ENCODE data around the gene CYP11A1.

The CYP11A1 gene

DNA sequence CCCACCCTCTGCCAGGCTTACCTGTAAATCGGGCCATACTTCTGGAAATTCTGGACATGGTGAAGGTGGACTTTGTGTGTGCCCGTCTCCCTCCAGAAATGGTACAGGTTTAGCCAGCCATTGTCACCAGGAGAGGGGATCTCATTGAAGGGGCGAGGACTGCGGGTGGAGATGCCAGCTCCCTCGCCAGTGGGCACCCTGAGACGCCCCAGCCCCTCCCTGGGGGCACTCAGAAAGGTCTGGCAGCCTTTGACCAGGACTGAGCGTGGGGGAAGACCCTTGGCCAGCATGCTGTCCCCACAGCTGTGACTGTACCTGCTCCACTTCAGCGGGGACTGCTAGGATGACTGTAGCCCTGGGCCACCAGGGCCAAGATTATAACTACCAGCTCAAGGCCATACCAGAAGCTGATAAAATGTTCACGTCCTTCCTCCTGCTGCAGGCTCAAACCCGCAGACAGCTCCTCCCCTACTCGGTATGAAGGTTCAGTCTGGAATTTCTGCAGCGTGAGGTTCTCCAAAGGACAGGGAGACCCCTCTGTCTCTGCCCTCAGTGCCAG, at the start of gene CYP11A1:
CYP11A1 (minus strand) TSS at position 351 of the 559 bp plus-strand sequence; CDS start at position 290, 61 bp downstream.
- DNase-seq = no peak

DNA sequence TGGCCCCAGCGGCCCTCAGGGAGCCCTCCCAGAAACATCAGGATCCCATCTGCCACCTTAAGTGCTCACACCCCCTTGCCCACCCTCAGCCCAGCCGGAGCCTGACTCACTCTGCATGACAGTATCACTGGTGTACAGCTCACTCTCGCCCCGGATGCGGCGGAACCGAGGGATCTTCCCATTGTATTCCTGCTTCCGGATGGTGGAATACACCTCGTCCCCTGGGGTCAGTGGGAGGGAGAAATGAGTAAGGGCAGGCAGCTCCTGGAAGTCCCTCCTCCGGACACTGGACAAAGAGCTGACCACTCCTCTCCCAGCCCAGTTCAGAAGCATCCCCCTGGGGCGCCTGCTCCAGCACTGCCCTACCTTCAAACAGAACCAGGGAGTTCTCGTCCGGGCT, 49.8 kb upstream of the CYP11A1 start:
- DNase-seq = no peak

DNA sequence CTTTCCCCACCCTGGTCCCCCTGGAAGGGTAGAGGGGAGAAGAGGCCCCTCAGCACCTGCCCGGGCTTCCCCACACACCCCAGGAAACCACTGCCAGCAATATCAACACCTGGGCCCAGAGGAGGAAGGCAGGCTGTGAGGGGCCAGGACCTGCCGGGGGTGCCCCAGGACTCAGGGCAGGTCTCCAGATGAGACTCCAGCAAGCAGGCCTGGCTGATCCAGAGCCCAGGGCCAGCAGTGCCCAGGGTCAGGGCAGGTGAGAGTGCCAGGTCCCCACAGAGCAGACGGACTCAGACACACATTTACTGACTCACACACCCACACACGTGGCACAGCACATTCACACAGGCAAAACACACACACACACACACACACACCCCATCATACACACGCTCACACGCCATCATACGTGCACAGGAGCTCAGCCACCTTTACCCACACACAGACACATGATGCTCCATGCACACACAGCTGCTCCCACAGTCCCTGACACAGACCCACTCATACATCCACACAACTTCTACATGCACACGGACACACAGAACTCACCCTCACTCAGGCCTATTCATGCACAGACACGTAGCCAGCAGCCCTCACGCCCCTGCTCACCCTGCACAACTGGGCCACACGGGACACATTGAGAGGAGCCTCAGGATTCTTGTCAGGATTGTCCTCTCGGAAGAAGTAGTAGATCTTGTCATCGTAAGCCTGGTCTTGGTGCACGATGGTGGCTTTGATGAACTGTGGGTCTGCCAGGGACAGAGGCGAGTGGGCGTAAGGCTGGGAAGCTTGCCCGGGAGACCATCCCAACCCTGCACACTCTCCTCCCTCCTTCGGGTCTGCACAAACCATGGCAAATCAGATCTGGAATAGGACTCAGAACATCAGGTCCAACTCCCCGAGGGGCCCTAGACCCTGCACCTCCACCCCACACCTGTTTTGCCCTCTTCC, 48.8 kb upstream of the CYP11A1 start:
- DNase-seq = no peak

DNA sequence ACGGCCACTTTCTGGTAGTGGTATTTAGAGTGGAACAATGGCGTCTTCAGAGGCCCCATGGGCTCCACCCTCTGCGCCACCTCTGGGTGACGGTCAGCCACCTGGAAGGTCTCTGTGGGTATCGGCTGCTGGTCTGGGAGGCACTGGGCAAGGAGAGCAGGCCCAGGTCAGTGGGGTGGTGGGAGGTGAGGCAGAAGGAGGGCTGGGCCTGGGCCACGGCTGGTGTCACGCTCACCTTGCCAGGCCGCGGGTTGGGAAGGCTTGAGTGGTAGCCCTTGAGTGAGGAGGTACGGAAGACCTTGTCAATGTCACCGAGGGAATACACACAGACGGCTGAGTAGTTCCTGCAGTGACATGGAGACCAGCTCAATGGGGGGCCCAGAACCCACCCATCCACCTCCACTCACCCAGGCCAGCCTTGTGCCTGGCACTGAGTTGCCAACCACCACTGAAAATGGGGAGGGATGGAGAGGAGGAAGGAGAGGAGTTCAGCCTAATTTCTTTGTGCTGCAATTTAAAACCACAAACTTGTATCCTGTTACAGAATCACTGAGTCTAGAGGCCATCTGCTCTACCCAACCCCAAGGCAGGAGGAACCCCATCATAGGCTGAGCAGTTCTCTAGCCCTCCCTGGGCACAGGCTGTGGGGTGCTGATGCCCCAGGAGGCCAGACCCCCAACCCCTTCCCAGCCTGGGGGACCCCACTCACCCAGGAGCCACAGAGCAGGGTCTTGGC, 47.3 kb upstream of the CYP11A1 start:
- DNase-seq = no peak

DNA sequence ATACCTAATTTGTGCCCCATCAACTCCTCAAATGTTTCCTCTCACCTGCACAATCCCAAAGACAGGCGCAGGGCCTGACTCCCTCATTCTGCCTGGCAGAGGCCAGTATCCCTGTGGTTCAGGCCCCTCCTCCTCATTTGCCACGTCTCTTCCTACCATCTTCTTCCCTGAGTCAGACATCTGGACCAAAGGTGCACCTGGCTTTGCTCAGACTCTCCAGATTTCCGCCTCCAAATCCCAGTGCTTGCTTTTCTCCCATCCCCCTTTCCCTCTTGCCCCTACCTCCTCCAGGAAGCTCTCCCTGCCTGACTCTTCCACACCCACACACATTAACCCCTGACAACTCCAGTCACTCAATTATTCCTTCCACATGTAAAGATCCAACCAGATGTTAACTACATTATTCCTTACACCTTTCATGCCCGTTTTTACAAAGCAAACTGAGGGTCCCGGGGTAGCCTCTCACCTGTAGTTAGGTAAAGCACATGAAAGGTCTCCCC, 46.7 kb upstream of the CYP11A1 start:
- no peak for DNase-seq

DNA sequence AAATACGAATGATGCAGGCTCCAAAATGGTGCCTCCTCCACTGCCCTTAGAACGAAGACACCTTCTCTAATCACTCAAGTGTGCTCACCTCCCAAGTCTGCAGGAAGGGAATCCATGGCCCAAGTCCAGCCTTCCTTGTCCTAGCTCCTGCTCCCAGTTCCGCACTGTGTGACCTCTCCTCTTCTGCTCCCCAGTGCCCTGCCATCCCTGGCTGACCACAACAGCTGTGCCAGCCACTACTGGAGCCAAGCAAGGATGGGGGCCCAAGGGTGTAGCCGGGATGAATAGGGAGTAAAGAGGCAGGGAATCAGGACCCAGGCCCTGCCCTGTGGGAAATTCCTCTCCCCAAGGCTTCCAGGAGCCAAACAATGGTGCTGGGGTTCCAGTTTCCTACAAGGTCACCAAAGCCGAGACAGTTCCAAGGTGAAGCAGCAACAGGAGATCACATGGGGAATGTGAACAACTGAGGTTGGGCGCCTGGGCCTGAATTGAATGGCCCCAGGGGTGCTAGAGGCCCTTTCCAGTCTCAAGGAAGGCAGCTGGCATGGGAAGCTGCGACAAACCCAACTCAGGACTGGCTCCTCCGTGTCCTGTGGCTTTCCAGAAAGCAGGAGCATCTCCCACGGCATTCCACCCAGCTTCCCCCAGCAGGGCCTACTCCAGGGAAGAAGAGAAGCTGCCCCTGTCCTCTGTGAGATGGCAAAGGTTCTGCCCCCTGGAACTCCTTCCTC, 46.1 kb upstream of the CYP11A1 start:
- DNase-seq = no peak

DNA sequence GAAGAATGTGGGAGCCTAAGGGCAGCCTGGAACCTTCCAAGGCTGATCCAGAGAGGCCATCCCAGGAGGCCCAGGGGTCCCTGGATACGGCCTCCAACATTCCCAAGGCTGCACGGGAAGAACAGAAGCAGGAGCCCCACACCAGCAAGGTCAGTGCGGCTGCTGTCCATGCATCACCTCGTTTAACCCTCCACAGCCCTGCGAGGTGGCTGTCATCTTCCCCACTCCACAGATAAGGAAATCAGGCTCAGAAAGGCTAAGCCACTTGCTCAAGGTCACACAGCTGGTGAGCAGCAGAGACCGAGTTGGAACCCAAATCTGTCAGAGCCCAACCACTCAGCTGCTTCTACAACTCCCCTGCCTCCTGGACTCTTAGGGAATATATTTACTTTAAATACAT, 44.7 kb upstream of the CYP11A1 start:
- no peak for DNase-seq

DNA sequence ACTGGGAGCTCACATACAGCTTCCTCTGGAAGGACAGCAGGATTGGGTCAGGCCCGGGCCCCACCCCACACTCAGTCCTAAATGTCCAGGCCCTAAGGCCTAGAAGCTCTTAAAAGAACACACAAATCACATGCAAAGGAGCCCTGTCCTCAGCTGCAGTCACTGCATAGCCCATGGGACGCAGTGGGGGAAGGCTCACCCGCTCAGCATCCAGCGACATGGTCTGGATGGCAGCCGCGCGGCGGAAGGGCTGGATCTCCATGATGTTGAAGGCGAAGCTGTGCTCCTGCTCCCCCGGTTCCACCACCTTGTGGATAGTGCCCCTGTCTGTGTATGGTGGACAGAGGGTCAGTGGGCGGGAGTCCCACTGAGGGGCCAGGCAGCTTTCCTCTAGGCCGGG, 44.2 kb upstream of the CYP11A1 start:
- no peak for DNase-seq

DNA sequence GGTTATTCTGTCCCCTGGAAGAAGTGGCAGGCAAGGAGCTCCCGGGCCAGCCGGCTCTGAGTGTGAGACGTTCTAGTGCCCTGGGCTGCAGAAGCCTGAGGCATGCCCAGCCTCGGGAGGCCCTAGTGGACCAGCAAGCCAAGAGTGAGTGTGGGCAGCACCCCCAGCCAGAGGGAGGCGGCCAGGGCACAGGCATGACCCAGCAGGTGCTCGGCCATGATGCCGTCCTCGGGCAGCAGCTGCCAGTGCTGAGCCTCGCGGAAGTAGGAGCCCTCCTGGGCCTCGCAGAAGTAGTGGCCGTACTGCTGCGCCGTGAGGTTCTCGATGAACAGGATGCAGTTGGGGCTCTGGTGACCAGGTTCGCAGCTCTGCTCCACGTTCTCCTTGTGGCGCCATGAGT, 43.1 kb upstream of the CYP11A1 start:
- no peak for DNase-seq

DNA sequence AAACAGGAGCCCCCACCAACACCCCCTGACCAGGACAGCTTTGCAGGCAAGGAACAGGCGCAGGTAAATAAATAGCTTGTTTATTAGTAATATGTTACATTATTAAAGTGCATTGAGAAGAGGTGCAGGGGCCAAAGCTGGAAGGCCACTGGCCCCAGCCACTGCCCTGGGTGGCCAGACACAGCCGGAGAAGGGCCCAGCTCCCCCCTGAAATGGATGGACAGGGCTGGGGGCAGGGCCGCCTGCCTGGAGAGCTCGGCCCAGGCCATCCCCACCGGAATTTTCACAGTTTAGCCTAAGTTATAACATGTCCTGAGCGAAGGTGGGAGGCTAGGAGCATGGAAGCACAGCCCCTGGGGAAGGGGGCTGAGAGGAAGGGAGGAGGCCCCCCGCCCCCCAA, 41.8 kb upstream of the CYP11A1 start:
- no peak for DNase-seq

DNA sequence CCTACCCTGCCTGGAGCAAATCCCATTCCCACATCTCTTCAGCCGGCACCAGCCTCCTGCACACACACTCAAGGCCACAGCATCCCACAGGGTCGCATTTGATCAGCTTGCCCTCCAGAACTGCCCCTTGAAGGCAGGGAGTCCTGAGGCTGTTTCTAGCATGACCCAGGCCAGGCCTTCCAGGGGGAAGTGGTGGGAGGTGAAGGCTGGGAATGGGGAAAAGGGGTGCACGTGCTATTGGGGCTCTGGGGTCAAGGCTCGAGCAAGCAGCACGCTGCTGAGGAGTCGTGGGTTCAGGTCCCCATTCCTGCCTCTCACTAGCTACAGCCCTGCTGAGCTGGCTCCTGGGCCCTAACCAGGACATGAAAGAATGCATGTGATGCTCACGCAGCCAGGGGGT, 41.4 kb upstream of the CYP11A1 start:
- no peak for DNase-seq

DNA sequence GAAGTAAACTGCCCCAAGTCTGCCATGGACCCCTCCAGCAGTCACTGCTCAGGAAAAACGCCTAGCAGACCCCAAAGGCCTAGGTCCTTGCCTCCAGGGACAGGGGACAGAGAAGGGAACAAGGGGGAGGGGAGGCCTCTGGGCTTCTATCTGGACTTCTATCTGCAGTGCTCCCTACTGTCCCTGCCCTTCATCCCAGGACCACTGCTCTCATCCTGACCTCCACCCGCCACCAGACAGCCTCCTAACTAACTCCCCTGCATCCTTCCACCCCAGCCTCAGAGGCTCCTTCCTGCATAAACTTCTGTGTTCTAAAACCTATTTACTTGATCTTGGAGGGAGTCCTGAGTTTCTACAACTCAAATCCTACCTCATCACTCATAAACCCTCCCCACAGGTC, 40.9 kb upstream of the CYP11A1 start:
- DNase-seq = no peak

DNA sequence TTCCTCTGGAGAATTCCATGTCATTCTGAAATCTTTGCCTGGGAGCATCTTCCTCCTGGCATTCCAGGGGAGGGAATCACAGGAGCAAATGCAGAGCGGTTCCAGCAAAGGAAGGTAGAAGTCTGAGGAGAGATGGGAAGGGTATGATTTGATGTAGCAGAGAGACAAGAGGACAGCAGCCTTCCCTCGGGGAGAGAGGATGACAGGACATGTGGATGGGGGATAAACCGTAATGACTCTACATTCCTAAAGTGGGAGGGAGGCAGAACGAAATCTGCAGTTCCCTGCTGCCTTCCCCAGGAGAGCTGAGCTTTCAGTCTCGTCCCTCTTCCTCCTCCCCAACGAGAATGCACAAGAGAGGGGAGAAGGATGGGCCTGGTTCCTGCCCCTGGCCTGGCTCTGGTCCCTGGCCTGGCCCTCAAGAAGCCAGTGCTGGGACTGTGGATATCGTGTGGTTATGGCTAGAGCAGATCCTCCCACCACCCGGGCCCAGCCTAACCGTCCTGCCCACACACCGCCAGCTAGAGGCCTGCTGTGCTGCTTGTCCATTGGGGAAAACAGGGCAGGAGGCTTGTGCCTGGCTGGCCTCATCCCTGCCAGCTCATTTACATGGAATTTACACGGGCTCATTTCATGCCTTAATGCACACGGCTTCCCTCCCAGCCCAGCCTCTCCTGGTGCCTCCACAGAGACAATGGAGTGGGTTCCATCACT, 39.7 kb upstream of the CYP11A1 start:
- no peak for DNase-seq

DNA sequence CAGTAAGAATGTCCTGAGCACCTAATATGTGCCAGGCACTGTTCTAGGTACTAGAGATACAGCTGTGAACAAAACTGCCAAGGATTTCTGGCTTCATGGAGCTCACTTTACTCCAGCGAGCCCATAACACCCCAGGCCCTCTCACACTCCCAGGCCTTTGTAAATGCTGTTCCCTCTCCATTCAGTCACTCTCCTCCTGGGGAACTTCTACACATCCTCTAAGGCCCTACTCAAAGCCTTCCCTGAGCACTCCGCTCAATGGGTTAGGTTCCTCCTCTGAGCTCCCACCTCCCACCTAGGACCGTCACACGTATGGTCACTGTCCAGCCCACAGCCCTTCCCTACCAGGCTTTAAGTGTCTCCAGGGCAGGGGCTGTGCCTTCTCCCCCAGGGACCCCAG, 39.1 kb upstream of the CYP11A1 start:
- DNase-seq = no peak

DNA sequence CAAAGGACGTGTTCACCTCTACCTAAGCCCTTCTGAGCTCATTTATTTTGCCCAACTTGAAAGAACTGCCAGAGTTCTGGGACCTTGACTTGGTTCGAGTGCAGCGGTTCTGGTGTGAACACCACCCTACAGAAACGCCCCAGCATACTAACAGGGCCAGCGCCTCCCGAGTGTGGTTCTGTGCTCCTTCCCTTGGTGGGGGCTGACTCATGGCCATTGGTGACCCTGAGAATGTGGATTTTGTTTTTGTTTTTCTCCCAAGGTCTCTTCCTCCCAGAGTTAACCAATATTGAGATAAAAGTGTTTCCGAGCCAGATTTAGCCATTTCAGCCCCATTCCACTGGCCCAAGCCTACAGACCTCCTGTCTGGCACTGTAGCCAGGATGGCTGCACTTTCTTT, 38.4 kb upstream of the CYP11A1 start:
- DNase-seq = no peak

DNA sequence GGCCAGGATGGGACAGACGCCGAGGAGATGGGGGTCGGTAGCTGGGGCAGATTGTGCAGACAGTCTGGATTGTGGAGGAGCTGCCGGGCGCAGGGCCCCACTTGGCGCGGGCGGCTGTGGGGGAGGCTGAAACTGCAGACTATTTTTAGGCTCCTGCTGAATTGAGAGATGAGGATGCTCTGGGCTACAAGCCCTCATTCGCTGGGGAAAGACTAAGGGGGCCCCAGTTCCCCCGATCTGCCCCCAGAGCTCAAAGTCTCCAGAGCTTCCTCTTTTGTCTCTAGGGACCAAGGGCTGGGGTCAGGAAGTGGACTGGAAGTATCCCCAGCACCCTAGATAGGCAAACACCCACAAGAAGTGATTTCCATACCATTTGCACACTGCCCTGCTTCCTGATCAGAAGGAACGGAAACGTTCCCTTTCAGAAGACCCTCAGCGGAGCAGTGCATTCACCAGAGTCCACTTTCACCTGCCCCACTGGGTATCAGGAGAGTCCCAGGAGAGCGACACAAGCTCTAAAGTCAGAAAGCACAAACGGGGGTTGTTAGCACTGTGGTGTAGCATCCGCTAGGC, 36.6 kb upstream of the CYP11A1 start:
- no peak for DNase-seq

DNA sequence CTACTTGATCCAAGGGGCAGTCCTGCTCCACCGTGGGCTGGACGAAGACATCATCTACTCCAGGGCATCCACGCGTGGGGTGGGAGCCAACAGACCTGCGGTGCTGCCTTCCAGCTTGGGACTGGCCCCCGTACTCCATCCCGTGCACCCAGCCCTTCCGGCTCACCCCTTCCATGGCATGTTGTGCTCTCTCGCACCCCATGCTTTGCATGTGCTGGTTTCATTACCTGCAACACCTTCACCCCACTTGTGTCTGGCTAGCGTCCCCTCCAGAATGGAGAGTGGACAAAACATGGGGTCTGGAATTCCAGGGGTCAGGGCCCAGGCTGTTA, 36.1 kb upstream of the CYP11A1 start:
- DNase-seq = no peak

DNA sequence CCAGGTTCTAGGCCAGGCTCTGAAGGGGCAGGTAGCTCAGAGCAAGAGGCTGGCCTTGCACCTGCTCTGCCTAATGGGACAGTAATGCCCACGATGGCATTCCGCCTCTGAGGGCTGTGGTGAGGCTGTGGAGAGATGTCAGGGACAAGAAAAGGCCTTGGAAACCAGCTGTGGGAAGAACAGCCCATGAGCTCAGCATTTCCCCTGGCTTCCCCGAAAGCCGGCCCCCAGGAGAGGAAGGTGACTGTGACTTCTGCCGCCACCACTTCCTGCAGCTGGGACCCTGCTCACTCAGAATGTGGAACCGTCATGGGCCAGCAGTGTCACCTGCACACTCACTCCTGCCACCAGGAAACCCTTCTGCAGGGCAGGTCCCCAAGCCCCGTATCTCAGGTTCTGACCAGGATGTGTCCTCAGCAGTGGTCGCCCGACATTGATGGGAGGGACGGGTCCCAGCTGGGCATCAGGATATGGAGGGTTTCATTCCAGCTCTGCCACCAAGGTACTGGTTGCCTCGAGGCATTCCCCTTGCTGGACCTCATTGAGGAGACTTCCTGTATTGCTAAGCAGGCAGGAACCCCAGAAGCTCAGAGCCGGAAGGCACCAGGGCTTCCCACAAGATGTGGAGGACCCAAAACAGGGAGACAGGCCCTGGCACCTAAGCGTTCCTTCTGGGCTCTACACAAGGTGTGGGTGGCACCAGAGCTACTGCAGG, 35.6 kb upstream of the CYP11A1 start:
- peak; percentile 75 for DNase-seq

DNA sequence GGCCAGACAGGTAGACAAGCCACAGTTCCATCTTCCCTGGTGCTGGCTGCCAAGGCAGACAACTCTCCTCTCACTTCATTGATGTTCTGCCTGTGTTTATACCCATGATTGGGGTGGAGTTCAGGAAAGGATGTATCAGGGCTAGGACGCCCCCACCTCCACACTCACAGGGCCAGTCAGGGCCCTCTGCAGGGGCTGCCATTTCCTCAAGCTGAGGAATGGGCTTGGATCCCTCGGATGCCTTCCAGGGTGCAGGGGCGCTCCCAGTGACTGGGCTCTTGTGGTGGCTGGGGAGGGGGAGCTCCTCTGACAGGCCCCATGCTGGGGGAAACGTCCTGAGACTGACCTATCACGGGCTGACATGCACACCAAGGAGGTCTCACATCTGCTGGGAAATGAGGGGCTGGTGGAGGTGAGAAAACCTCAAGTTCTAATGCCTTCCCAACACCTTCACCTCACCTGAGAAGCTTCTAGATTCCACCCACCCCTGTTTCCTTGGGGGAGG, 34.9 kb upstream of the CYP11A1 start:
- no peak for DNase-seq

DNA sequence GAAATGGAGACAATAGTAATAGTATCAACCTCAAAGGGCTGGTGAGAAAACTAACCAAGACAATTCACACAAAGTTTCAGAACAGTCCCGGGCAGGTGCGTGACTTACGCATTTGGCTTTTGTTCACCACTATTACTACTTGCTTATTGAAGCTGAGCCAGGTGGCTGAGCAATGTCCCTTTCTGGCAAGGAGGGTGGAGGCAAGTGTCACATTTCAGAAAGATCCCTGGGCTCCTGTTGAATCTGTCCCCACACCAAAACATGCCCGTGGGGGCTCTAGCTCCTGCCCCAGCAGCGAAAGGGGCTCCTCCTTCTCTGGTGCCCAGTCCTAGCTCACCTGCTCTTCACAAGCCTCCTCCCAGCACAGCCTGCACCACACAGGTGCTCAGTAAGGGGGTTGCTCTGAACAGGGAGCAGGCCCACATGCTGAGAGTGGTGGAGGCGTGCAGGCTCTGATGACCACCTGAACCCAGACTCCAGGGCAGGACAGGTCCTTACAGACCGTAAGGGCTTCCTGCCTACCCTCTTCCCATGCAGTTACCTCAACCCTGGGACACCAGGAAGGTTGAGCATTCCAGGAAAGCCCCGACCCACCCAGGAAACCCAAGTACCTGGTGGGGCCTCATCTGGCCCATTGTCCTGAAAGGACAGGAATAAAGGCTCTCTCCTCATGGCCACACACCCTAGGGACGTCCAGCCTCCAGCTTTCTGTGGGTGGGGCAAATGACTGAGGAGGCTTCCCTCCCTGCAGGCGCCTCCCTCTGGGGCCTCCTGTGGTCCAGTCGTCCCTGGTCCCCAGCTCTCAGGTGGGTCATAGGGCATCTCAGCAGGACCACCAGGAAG, 33.7 kb upstream of the CYP11A1 start:
- no peak for DNase-seq

Data from CD4-positive, alpha-beta T cell treated with Interleukin-15 for 1 hour (primary cell).